OCI-LY3 (cell line): ENCODE results near the gene ZNF655.
A peak's percentile ranks its signal among the peaks of the same experiment; 100 is the strongest.

Experiments
- H2AFZ ChIP-seq: fragments of 200-600, 300-600 bp; shearing (Covaris generic); 2 replicates; pipeline ENCODE4 v1.6.0; 2014; ENCODE audit warnings: antibody characterized with exemption, low read depth, low read length
- H3K27ac ChIP-seq: fragments of 200-600, 300-600 bp; sonication (generic); 2 replicates; pipeline ENCODE4 v1.5.1; 2014; ENCODE audit warnings: mild to moderate bottlenecking, low read length, moderate library complexity, mixed read lengths
- H3K27me3 ChIP-seq: fragments of 200-600, 300-600 bp; sonication (generic); 2 replicates; pipeline ENCODE4 v1.6.1; 2014; ENCODE audit warnings: low read depth, low read length, mixed read lengths
- H3K36me3 ChIP-seq: fragments of 200-600, 300-600 bp; sonication (generic); replicated peaks from 2 replicates; pipeline ENCODE3; 2014; ENCODE audit warnings: low read depth, low read length, mixed read lengths
- H3K4me1 ChIP-seq: fragments of 300-600, 200-600 bp; sonication (generic); 2 replicates; pipeline ENCODE4 v1.6.1; 2014; ENCODE audit warnings: low read length, mixed read lengths
- H3K4me2 ChIP-seq: fragments of 200-600, 300-600 bp; sonication (generic); 2 replicates; pipeline ENCODE4 v1.6.1; 2014; ENCODE audit warnings: low read length, mixed read lengths
- H3K4me3 ChIP-seq: fragments of 300-600, 200-600 bp; sonication (generic); 2 replicates; pipeline ENCODE4 v1.5.1; 2014; ENCODE audit warnings: antibody characterized with exemption, mild to moderate bottlenecking, low read length, moderate library complexity
- H3K79me2 ChIP-seq: fragments of 300-600, 200-600 bp; shearing (Covaris generic); 2 replicates; pipeline ENCODE4 v1.6.1; 2014; ENCODE audit warnings: mild to moderate bottlenecking, low read length, mixed read lengths
- H3K9ac ChIP-seq: fragments of 300-600, 200-600 bp; shearing (Covaris generic); 2 replicates; pipeline ENCODE4 v1.6.0; 2014; ENCODE audit warnings: mild to moderate bottlenecking, low read length, moderate library complexity
- H3K9me3 ChIP-seq: fragments of 200-600, 300-600 bp; shearing (Covaris generic); 2 replicates; pipeline ENCODE4 v1.6.1; 2014; ENCODE audit warnings: low read length, mixed read lengths; ENCODE audit not compliant: insufficient read depth
- H4K20me1 ChIP-seq: fragments of 200-600, 300-600 bp; sonication (generic); 2 replicates; pipeline ENCODE4 v1.6.1; 2016; ENCODE audit warnings: low read length, mixed read lengths; ENCODE audit not compliant: insufficient read depth
- EZH2phosphoT487 ChIP-seq: fragments of 200-600 bp; shearing (Covaris generic); IDR thresholded peaks from 2 replicates; pipeline ENCODE4 v1.6.1; 2018; ENCODE audit warnings: antibody characterized with exemption, mixed run types, low read depth
- TF ChIP-seq, protein P1 (sequence below): fragments of 200-600, 300-600 bp; sonication (generic); IDR thresholded peaks from 2 replicates; pipeline ENCODE4 v1.5.1; 2014; ENCODE audit warnings: antibody characterized with exemption, low read length, low read depth

Gene ZNF655, protein sequence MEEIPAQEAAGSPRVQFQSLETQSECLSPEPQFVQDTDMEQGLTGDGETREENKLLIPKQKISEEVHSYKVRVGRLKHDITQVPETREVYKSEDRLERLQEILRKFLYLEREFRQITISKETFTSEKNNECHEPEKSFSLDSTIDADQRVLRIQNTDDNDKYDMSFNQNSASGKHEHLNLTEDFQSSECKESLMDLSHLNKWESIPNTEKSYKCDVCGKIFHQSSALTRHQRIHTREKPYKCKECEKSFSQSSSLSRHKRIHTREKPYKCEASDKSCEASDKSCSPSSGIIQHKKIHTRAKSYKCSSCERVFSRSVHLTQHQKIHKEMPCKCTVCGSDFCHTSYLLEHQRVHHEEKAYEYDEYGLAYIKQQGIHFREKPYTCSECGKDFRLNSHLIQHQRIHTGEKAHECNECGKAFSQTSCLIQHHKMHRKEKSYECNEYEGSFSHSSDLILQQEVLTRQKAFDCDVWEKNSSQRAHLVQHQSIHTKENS

DNA sequence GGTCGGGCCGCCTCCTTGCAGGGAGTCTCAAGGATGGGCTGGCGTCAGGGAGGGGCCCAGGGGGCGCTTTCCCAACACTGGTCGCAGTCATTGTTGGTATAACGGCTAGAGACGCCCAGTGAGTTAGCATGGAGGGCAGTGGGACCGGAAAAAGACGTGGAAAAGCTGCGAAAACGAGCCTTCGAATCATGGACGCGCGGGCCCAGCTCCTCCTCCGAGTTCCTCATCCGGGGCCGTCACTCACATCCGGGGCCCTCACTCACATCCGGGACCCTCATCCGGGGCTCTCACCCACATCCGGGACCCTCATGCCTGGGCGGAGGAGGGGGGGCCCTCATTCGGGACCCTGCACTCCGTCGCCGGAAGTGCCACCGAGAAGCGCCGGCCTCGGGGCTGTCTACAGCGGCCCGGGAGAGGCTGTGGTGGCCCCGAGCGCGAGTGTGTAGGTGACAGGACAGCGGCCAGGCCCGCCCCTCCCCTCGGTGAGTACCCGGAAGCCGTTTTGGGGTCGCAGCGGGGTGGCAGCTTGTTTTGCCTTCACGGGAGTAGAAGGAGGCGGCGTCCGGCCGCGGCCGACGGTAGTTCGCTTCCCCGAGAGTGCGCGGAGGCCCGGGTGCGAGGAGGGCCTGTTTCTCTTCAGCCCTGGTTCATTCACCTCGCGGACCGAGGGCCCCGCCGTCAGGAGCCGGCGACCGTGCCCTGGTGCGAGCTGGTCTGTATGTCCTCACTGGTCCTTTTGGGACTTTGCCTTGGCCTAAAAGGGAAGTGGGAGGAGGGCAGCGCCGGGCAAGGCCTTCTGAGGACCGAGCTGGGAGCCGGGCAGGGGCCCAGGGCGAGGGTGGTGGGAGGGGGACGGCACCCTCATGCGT is at the start of gene ZNF655:
TSS of gene ZNF655 (plus strand) at position 337 of the 869 bp plus-strand sequence. CDS start 1,918 bp downstream, outside the sequence.
- Histone ChIP-seq H3K4me3 (peak within 1 kb of the TSS; percentile 96), H3K79me2 (peaks cover 63% of the 10 kb centered on the region), H3K27ac (peak within 1 kb of the TSS; percentile 78), H3K9me3 (no peaks in the 10 kb centered on the region), H3K27me3 (no peaks in the 10 kb centered on the region), H3K9ac (peak within 1 kb of the TSS; percentile 98), H3K36me3 (peaks cover 50% of the 10 kb centered on the region), H2AFZ (peak within 1 kb of the TSS; percentile 95), H3K4me1 (peaks cover 18% of the 10 kb centered on the region), H4K20me1 (no peaks in the 10 kb centered on the region), H3K4me2 (peak within 1 kb of the TSS; percentile 75)
- no peak for TF ChIP-seq EZH2phosphoT487
- TF ChIP-seq, protein P1, sequence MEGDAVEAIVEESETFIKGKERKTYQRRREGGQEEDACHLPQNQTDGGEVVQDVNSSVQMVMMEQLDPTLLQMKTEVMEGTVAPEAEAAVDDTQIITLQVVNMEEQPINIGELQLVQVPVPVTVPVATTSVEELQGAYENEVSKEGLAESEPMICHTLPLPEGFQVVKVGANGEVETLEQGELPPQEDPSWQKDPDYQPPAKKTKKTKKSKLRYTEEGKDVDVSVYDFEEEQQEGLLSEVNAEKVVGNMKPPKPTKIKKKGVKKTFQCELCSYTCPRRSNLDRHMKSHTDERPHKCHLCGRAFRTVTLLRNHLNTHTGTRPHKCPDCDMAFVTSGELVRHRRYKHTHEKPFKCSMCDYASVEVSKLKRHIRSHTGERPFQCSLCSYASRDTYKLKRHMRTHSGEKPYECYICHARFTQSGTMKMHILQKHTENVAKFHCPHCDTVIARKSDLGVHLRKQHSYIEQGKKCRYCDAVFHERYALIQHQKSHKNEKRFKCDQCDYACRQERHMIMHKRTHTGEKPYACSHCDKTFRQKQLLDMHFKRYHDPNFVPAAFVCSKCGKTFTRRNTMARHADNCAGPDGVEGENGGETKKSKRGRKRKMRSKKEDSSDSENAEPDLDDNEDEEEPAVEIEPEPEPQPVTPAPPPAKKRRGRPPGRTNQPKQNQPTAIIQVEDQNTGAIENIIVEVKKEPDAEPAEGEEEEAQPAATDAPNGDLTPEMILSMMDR: no peak

DNA sequence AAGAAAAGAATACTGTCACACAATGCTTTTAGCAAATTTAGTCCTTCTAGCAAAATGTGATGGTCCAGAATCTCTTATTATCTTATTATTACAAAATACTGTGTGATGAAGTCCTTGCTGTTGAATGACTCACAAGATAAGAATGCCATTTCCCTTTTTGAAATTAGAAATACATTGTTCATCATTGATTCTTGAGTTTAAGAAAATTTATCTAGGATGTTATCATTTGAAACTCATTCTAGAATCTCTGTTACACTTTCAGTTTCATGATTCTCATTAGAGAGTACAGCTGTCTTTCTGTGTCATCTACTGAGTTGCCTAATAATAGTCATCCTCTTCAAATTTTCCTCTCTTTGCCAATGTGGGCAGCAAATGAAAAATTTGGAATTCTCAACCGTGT is 44.4 kb upstream of the ZNF655 start:
- Histone ChIP-seq H3K9ac (no peak overlapping the region), H3K4me1 (peaks cover 9% of the 10 kb centered on the region; the same call in 1 of the 2 replicates), H3K27ac (no peak overlapping the region), H4K20me1 (no peaks in the 10 kb centered on the region), H2AFZ (no peak overlapping the region), H3K27me3 (no peaks in the 10 kb centered on the region), H3K36me3 (peaks cover 12% of the 10 kb centered on the region), H3K9me3 (no peaks in the 10 kb centered on the region), H3K79me2 (peaks cover 13% of the 10 kb centered on the region; the same call in 1 of the 2 replicates), H3K4me2 (no peak overlapping the region), H3K4me3 (no peak overlapping the region)
- no peak for TF ChIP-seq EZH2phosphoT487
- TF ChIP-seq, protein P1: no peak

DNA sequence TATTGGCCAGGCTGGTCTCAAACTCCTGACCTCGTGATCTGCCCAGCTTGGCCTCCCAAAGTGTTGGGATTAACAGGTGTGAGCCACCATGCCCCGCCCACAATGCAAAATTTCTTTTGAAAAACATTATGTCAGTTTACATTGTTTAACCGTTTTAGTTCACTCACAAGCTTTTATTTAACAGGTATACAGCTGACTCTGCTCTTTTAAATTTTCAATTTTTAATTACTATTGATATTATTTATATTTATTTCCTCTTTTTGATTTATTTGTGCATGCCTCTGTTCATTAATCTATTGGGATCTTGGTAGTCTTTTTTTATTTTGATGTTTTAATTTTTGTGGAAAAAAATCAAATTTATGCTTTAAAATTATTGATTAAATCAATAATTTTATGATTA is 37.0 kb upstream of the ZNF655 start:
- no peak overlapping the region for H3K4me2 ChIP-seq
- H3K27ac ChIP-seq: no peak overlapping the region
- H2AFZ ChIP-seq: no peak overlapping the region
- H3K79me2 ChIP-seq: no peaks in the 10 kb centered on the region
- TF ChIP-seq EZH2phosphoT487: no peak
- TF ChIP-seq, protein P1: no peak
- H4K20me1 ChIP-seq: no peaks in the 10 kb centered on the region
- H3K27me3 ChIP-seq: no peaks in the 10 kb centered on the region
- no peak overlapping the region for H3K9ac ChIP-seq
- no peaks in the 10 kb centered on the region for H3K9me3 ChIP-seq
- peaks cover 18% of the 10 kb centered on the region for H3K36me3 ChIP-seq
- no peak overlapping the region for H3K4me3 ChIP-seq
- H3K4me1 ChIP-seq: no peaks in the 10 kb centered on the region; the same call in 1 of the 2 replicates
